ENCODE measurements around the gene HS3ST5.

- TF ChIP-seq CTCF (optimal IDR thresholded peaks at IDR 0.05 in 1 of 3, IDR thresholded peaks at IDR 0.05 in 1 of 3, conservative IDR thresholded peaks at IDR 0.05 in 1 of 3; ENCODE audit: extremely low read depth in 1 of 3, insufficient read depth in 2 of 3, low read length in 3 of 3) (no peak), EZH2 (IDR thresholded peaks at IDR 0.05; ENCODE audit: low read length) (no peak)
Observed at GRCh38 chr6:114181664-114182063, 161.2 kb downstream of the HS3ST5 start.
